Measurements from ENCODE around the gene BST2.

Gene BST2

DNA sequence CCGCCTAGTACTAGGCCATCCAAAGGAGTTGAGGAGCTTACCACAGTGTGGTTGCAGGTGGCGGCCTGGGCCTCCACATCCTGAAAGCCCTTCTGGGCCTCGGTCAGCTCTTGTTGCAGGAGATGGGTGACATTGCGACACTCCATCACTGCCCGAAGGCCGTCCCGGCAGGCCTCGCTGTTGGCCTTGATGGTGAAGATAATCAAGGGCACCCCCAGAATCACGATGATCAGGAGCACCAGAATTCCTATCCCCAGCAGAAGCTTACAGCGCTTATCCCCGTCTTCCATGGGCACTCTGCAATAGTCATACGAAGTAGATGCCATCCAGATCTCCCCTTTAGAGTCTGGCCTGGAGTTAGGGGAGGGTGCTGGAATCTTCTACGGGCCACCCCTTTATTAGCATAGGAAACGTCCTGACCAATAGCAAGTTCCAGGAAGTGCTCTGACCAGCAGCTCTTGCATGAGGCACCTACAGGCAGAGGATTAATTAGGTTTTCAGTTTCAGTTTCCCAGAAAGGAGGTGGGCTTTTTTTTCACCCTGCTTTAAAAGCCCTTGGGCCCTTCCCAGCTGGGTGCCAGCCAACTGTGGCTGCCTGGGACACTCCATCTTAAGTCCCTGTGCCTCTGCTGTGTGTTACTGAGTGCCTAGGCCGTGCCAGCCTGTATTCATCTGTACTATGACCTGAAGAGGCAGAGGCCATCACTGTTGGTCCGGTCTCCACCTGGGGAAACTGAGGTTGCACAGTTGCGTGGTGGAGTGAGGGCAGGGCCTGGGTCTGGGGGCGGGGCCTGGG lies at the start of gene BST2:
Gene BST2 (minus strand): TSS at position 381 of the 796 bp plus-strand sequence. CDS start 55 bp downstream, at position 326.
- TF ChIP-seq GATA2 (IDR thresholded peaks at IDR 0.05; ENCODE audit: low read depth, low read length) (no peak), GATA3 (IDR thresholded peaks at IDR 0.05; ENCODE audit: low read depth, low read length) (no peak)

- TF ChIP-seq GATA3 (IDR thresholded peaks at IDR 0.05; ENCODE audit: low read depth, low read length), result no peak
- TF ChIP-seq GATA2 (IDR thresholded peaks at IDR 0.05; ENCODE audit: low read depth, low read length), result no peak
Observed at GRCh38 chr19:17454576-17455071, 49.2 kb upstream of the BST2 start.

DNA sequence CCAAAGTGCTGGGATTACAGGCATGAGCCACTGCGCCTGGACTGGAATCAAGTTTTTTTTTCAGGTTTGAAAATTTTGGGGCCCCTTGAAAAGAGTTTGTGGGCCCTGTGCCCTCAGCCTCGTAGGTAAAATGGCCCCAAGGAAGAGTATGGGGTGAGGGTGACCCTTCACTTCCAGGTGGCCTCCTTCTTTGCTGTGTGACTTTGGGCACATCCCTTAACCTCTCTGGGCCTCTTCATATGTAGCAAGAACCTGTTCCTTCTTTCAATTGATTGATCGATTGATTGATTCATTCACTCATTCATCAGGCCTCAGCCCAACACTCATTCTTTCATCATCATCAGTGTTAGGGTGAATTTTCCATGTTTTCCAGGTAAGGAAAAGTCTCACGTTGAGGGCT lies 46.4 kb upstream of the BST2 start:
- TF ChIP-seq GATA2 (IDR thresholded peaks at IDR 0.05; ENCODE audit: low read depth, low read length) (no peak), GATA3 (IDR thresholded peaks at IDR 0.05; ENCODE audit: low read depth, low read length) (no peak)

DNA sequence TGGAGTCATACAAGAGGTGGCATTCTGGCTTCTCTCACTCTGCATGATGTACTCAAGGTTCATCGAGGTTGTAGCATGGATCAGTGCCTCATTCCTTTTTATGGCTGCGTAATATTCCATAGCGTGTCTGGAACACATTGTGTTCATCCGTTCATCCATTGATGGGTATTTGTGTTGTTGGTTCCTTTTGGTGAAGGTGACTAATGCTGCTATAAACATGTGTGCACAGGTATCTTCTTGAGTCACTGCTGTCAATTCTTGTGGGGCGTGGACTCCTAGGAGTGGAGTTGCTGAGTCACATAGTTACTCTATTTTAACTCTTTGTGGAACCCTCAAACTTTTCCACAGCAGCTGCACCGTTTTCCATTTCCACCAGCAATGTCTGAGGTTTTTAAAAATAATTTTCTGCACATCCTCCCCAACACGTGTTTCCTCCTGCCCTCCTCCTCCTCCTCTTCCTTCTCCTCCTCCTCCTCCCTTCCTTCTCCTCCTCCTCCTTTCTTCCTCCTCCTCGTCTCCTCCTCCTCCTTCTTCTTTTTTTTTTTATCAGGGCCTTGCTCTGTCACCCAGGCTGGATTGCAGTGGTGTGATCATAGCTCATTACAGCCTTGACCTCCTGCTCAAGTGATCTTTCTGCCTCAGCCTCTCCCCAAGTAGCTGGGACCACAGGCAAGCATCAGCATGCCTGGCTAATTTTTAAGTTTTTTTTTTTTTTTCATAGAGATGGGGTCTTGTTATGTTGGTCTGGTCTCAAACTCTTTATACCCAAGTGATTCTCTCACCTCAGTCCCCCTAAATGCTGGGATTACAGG lies 45.0 kb upstream of the BST2 start:
- TF ChIP-seq GATA3 (IDR thresholded peaks at IDR 0.05; ENCODE audit: low read depth, low read length) (no peak), GATA2 (IDR thresholded peaks at IDR 0.05; ENCODE audit: low read depth, low read length) (no peak)

DNA sequence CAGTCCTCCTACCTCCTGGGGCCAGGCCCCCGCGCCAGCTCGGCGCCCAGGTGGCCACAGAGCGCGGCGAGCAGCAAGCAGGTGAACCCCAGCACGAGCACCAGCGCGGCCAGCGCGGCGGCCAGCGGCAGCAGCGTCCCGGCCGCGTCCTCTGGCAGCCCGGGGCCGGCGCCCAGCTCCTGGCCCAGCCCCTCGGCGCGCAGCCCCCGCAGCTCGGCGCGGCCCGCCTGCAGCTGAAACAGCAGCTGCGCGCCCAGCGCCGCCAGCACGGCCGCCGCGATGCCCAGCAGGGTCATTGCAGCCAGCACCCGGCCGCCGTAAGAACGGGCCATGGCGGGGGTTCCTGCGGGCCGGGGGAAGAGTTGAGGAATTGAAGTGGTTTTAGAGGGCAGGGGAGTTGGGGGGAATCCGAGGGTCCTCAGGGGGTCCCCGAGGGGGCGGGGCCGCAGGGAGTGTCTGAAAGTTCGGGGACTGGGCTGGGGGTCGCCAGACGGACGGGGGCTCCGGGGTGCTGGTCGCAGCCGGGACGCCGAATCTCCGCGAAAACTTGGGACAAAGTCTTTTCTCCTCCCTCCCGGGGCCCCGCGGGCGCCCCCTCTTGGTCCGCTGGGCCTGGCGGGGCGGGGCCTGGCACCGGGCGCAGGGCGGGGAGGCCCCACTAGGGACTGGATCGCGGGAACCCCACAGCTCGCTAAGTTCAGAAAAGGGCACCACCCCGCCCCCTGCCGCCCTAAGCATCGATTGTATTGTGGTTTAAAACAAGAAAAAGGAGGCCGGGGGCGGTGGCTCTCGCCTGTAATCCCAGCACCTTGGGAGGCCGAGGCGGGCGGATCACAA lies 42.9 kb upstream of the BST2 start, which contains the start of gene TMEM221:
Gene TMEM221 (minus strand): TSS at position 538 of the 837 bp plus-strand sequence. CDS start 206 bp downstream, at position 332.
- no peak for TF ChIP-seq GATA3 (IDR thresholded peaks at IDR 0.05; ENCODE audit: low read depth, low read length)
- no peak for TF ChIP-seq GATA2 (IDR thresholded peaks at IDR 0.05; ENCODE audit: low read depth, low read length)

DNA sequence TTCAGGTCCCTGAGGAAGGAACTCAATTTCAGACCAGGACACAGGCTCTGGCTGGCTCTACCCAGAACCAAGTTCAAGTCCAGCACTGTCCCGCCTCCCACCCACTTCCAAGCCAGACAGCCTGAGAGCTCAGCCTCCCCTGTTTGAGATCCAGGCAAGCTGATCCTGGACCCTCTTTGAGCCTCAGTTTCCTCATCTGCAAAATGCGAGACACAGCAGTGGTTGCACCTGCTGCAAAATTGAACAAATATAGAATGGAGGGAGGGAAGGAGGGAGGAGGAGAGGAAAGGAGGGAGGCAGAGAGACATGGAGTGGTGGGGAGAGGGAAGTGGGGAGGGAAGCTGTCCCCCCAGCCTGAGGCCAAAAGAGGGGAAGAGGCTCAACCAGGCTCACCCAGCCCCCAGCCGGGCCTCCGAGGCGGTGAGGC lies 42.3 kb upstream of the BST2 start:
- TF ChIP-seq GATA3 (IDR thresholded peaks at IDR 0.05; ENCODE audit: low read depth, low read length) (no peak), GATA2 (IDR thresholded peaks at IDR 0.05; ENCODE audit: low read depth, low read length) (no peak)

- no peak for TF ChIP-seq GATA2 (IDR thresholded peaks at IDR 0.05; ENCODE audit: low read depth, low read length)
- no peak for TF ChIP-seq GATA3 (IDR thresholded peaks at IDR 0.05; ENCODE audit: low read depth, low read length)
Observed at GRCh38 chr19:17445526-17446165, 40.2 kb upstream of the BST2 start.

DNA sequence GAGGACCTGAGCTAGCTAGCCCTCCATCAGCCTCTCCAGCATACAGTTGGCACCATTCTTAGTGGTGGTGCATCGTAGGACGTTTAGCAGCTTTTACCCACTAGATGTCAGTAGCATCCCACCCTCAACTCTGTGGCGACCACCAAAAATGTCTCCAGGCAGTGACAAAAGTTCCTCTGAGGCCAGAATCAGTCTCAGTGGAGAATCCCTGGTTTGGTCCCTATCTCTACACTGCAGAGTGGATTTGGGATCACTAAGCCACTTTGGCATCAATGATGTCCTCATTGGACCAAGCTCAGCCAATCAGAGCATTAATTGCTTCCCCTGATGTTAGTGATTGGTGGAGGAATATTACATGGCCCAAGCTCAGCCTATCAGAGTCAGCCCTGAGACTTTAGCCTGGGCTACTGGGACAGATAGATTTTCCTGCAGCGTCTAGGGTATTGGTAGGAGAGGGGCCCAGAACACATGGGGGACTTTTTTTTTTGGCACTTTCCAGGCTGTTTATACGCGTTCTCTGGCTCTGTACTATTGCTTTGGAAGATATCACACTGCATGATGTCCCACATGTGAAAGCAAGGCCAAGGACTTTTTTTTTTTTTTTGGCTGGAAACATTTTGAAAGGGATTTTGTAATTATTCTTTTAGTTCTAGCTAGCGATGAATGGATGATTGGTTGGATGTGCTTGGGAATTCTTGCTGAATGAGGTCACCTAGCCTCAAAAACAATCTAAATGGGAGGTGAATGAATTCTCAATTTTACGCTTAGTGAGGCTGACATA lies 36.0 kb upstream of the BST2 start:
- TF ChIP-seq GATA3 (IDR thresholded peaks at IDR 0.05; ENCODE audit: low read depth, low read length) (no peak), GATA2 (IDR thresholded peaks at IDR 0.05; ENCODE audit: low read depth, low read length) (no peak)

DNA sequence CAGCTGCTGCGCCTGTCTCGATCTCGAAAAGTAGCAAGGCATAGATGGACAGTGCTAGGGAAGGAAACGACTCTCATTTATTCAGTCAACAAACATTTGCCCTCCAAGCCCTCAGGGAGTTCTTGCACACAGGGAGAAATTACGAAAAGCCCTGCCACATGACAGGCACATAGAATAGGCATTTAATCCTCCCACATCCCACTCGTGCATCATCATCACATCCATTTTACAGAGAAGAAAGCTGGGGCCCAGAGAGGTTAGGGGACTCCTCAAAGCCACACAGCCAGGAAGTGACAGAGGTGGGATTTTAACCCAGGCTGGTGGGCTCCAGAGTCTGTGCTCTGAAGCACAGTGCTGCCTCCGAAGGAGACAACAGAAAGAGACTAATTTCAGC lies 31.4 kb upstream of the BST2 start:
- no peak for TF ChIP-seq GATA3 (IDR thresholded peaks at IDR 0.05; ENCODE audit: low read depth, low read length)
- no peak for TF ChIP-seq GATA2 (IDR thresholded peaks at IDR 0.05; ENCODE audit: low read depth, low read length)

DNA sequence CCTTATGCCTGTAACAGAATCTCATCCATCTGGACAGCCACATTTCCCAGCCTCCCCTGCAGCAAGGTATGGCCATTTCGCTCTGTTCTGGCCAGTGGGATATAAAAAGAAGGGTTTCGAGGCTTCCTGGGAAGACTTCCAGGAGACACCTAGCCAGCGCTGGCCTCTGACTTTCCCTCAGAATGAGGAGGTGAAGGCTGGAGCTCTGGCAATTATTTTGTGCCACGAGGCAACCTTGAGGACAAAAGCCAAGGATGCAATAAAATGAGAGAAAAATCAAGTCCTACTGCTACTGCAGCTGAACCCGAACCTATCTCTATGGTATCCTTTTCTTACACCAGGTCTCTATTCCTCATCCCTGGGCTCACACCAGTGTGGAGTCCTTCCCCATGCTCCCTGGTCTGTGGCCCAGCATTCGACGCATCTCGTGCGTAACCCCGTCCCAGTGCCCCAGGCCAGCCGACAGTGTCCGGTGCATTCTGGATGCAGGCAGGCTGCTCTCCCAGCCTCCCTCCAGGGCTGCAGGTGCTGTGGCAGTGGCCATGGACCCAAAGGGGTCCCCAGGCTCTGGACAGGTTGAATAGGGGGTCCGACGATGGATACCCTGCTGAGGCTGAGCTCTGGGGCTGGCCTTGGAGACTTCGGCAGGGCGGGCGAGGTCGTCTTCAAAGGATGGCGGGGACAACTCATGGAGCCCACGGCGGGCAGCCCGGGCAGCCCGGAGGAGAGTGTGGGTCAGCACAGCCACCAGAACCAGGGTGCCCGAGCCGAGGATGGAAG lies 30.9 kb upstream of the BST2 start:
- TF ChIP-seq GATA3 (IDR thresholded peaks at IDR 0.05; ENCODE audit: low read depth, low read length) (no peak), GATA2 (IDR thresholded peaks at IDR 0.05; ENCODE audit: low read depth, low read length) (no peak)

GRCh38 chr19:17435218-17435617 lies 29.8 kb upstream of the BST2 start:
- no peak for TF ChIP-seq GATA3 (IDR thresholded peaks at IDR 0.05; ENCODE audit: low read depth, low read length)
- TF ChIP-seq GATA2 (IDR thresholded peaks at IDR 0.05; ENCODE audit: low read depth, low read length), result no peak

DNA sequence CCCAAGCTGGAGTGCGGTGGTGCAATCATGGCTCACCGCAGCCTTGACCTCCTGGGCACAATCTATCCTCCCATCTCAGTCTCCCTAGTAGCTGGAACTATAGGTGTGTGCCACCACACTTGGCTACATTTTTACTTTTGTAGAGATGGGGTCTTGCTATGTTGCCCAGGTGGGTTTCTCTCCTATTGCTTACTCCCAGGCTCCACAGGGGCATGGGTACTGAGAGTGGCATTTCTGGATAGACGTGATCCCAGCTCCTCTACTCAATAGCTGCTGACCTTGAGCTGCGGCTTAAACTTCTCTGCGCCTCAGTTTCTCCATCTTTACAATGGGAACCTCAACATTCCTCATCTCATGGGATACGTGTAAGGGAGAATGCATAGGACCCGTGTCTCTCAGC lies 26.0 kb upstream of the BST2 start:
- TF ChIP-seq GATA3 (IDR thresholded peaks at IDR 0.05; ENCODE audit: low read depth, low read length), result no peak
- no peak for TF ChIP-seq GATA2 (IDR thresholded peaks at IDR 0.05; ENCODE audit: low read depth, low read length)
